Astrocyte (in vitro differentiated cells and primary cell): Measurements from ENCODE around the gene CDKN1C.

Experiments
- CTCF ChIP-seq: IDR thresholded peaks from 2 replicates; pipeline ENCODE4 v1.5.1; 2011; ENCODE audit warnings: low read depth, mild to moderate bottlenecking, inconsistent platforms, low read length, moderate library complexity; ENCODE audit not compliant: insufficient read depth
- EZH2 ChIP-seq: IDR thresholded peaks from 2 replicates; pipeline ENCODE4 v1.6.1; 2012; ENCODE audit warnings: mild to moderate bottlenecking, low read length, inconsistent platforms; ENCODE audit not compliant: insufficient read depth

DNA sequence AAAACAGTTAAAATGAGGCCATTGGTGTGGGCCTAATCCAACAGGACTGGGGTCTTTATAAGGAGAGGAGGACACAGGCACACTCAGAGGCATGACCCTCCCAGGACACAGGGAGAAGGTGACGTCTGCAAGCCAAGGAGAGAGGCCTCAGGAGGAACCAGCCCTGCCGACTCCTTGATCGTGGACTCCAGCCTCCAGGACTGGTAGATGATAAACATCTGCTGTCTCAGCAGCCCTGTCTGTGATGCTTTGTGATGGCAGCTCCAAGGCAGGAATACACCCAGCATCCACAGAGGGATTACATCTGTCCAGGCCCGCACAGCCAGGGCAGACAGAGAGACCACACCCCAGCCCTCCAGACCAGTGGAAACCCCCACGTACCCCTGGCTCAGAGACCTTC lies 18.4 kb downstream of the CDKN1C start:
- no peak for TF ChIP-seq EZH2
- TF ChIP-seq CTCF: no peak
